ENCODE results near the gene DUXA. TPM values are rescaled to one million over a fixed set of nuclear protein-coding genes. Genes with fewer than 3 reads are reported as not detected.

Gene DUXA
- total and polyA plus RNA-seq, 9 of the 15 experiments (the other 6 are each of a cell fraction or from before 2014, with no cell fraction given), result not detected

- ATAC-seq, result no peak
- CTCF ChIA-PET (ENCODE audit: low intra/inter-chr PET ratio), result no interaction called here
- no peak overlapping the region for H3K9ac ChIP-seq (ENCODE audit: insufficient read depth in 1 of 2, low read depth in 2 of 2, low read length in 2 of 2)
- no peak overlapping the region for H3K4me3 ChIP-seq
- in situ Hi-C loops (cut with MboI) (no loop called here), intact Hi-C loops (cut with micrococcal nuclease) (no loop called here)
- H3K4me2 ChIP-seq (ENCODE audit: insufficient read depth, low read length), result no peak overlapping the region
- H2AFZ ChIP-seq (ENCODE audit: low read depth, low read length), result no peak overlapping the region
- H3K27ac ChIP-seq (ENCODE audit: extremely low read depth, low read depth, low read length), result no peak overlapping the region
- POLR2A ChIA-PET, result no interaction called here
- H3K4me1 ChIP-seq (replicated peaks in 1 of 2; ENCODE audit: control insufficient read depth in 2 of 2, insufficient read depth in 2 of 2, low read length in 2 of 2), result no peaks in the 10 kb centered on the region
- H3K27me3 ChIP-seq (ENCODE audit: control insufficient read depth in 2 of 2, insufficient read depth in 2 of 2, low read length in 2 of 2), result no peaks in the 10 kb centered on the region
- H3K79me2 ChIP-seq (ENCODE audit: control insufficient read depth, insufficient read depth, low read length), result no peaks in the 10 kb centered on the region
- no peaks in the 10 kb centered on the region for H4K20me1 ChIP-seq (replicated peaks; ENCODE audit: control insufficient read depth, insufficient read depth, low read length)
- no TSS peak for BruUV-seq (replicated peaks)
- no peaks in the 10 kb centered on the region for H3K9me3 ChIP-seq (replicated peaks; ENCODE audit: control insufficient read depth, insufficient read depth, low read depth, low read length)
- no peak for TF ChIP-seq ZNF444 (CRISPR knock-in tag; IDR thresholded peaks at IDR 0.05)
- no peaks in the 10 kb centered on the region for H3K9me1 ChIP-seq (ENCODE audit: control insufficient read depth, insufficient read depth, low read length)
- H3K36me3 ChIP-seq (ENCODE audit: control insufficient read depth, insufficient read depth, low read length), result no peaks in the 10 kb centered on the region
- no peak for DNase-seq (ENCODE audit: extremely low read depth in 1 of 4, low spot score in 3 of 4)
- FAIRE-seq, result no peak
- WGBS (ENCODE audit: insufficient coverage, low coverage, missing lambda C conversion rate), result 0% methylated on average over 5 of the region's 5 CpGs
Measured at GRCh38 chr19:57161985-57162539, 5.2 kb downstream of the DUXA start.

- no peak overlapping the region for H3K9ac ChIP-seq (ENCODE audit: insufficient read depth in 1 of 2, low read depth in 2 of 2, low read length in 2 of 2)
- 1% methylated on average over 5 of the region's 5 CpGs for WGBS (ENCODE audit: insufficient coverage, low coverage, missing lambda C conversion rate)
- no peaks in the 10 kb centered on the region for H3K27me3 ChIP-seq (ENCODE audit: control insufficient read depth in 2 of 2, insufficient read depth in 2 of 2, low read length in 2 of 2)
- no peak for ATAC-seq
- CTCF ChIA-PET (ENCODE audit: low intra/inter-chr PET ratio), result no interaction called here
- no peak for FAIRE-seq
- no peaks in the 10 kb centered on the region for H3K9me1 ChIP-seq (ENCODE audit: control insufficient read depth, insufficient read depth, low read length)
- H3K79me2 ChIP-seq (ENCODE audit: control insufficient read depth, insufficient read depth, low read length), result no peaks in the 10 kb centered on the region
- POLR2A ChIA-PET, result no interaction called here
- H3K36me3 ChIP-seq (ENCODE audit: control insufficient read depth, insufficient read depth, low read length), result no peaks in the 10 kb centered on the region
- H3K9me3 ChIP-seq (replicated peaks; ENCODE audit: control insufficient read depth, insufficient read depth, low read depth, low read length), result no peaks in the 10 kb centered on the region
- no TSS peak for BruUV-seq (replicated peaks)
- no peaks in the 10 kb centered on the region for H4K20me1 ChIP-seq (replicated peaks; ENCODE audit: control insufficient read depth, insufficient read depth, low read length)
- H3K4me1 ChIP-seq (replicated peaks in 1 of 2; ENCODE audit: control insufficient read depth in 2 of 2, insufficient read depth in 2 of 2, low read length in 2 of 2), result no peaks in the 10 kb centered on the region
- H2AFZ ChIP-seq (ENCODE audit: low read depth, low read length), result no peak overlapping the region
- H3K4me3 ChIP-seq, result no peak overlapping the region
- H3K4me2 ChIP-seq (ENCODE audit: insufficient read depth, low read length), result no peak overlapping the region
- in situ Hi-C loops (cut with MboI) (no loop called here), intact Hi-C loops (cut with micrococcal nuclease) (no loop called here)
- H3K27ac ChIP-seq (ENCODE audit: extremely low read depth, low read depth, low read length), result no peak overlapping the region
- no peak for DNase-seq (ENCODE audit: extremely low read depth in 1 of 4, low spot score in 3 of 4)
- no peak for TF ChIP-seq CSDE1 (IDR thresholded peaks at IDR 0.05)
- no peak for TF ChIP-seq GTF2B (IDR thresholded peaks at IDR 0.05; ENCODE audit: extremely low read depth, insufficient read length)
- no peak for TF ChIP-seq ARID3A (IDR thresholded peaks at IDR 0.05; ENCODE audit: borderline replicate concordance, low read depth, low read length)
- no peak for TF ChIP-seq SMAD1 (IDR thresholded peaks at IDR 0.05; ENCODE audit: low read depth, low read length, partially characterized antibody)
- TF ChIP-seq ZNF354B (CRISPR knock-in tag; IDR thresholded peaks at IDR 0.05), result no peak
- no peak for TF ChIP-seq ZNF586 (CRISPR knock-in tag; conservative IDR thresholded peaks at IDR 0.05)
- TF ChIP-seq HDAC1 (IDR thresholded peaks at IDR 0.05), result no peak
- TF ChIP-seq HES1 (IDR thresholded peaks at IDR 0.05; ENCODE audit: low read depth), result no peak
- no peak for TF ChIP-seq ZNF395 (CRISPR knock-in tag; IDR thresholded peaks at IDR 0.05)
Measured at GRCh38 chr19:57152921-57153320, 14.4 kb downstream of the DUXA start.

Measured in K562 (cell line).